MM.1S (cell line): Measurements from ENCODE around the gene SLC6A3.

Experiments
- DNase-seq: peaks from one replicate; pipeline ENCODE4 v3.0.0-alpha.2; 2015
- H2AFZ ChIP-seq: fragments of 300-600 bp; sonication (generic); 2 replicates; pipeline ENCODE4 v1.6.0; 2016; ENCODE audit warnings: antibody characterized with exemption, low read length
- H3F3A ChIP-seq: fragments of 300-600 bp; sonication (generic); 2 replicates; pipeline ENCODE4 v1.6.1; 2016; ENCODE audit warnings: mild to moderate bottlenecking, antibody characterized with exemption, low read length, moderate library complexity, mixed read lengths; ENCODE audit not compliant: insufficient read depth
- H3K27ac ChIP-seq: fragments of 300-600 bp; sonication (generic); 2 replicates; pipeline ENCODE4 v1.5.1; 2016; ENCODE audit warnings: mild to moderate bottlenecking, low read length
- H3K27me3 ChIP-seq: fragments of 300-600 bp; sonication (generic); replicated peaks from 2 replicates; pipeline ENCODE4 v1.6.0; 2016; ENCODE audit warnings: low read length; ENCODE audit not compliant: insufficient read depth
- H3K36me3 ChIP-seq: fragments of 300-600 bp; sonication (generic); replicated peaks from 2 replicates; pipeline ENCODE4 v1.6.1; 2016; ENCODE audit warnings: mild to moderate bottlenecking, low read length, mixed read lengths; ENCODE audit not compliant: insufficient read depth
- H3K4me1 ChIP-seq: fragments of 300-600 bp; sonication (generic); 2 replicates; pipeline ENCODE4 v1.6.1; 2016; ENCODE audit warnings: low read length, mixed read lengths
- H3K4me2 ChIP-seq: fragments of 300-600 bp; sonication (generic); 2 replicates; pipeline ENCODE4 v1.6.0; 2016; ENCODE audit warnings: low read depth, low read length
- H3K4me3 ChIP-seq: fragments of 300-600 bp; sonication (generic); 2 replicates; pipeline ENCODE4 v1.5.1; 2016; ENCODE audit warnings: low read length, mixed read lengths
- H3K79me2 ChIP-seq: fragments of 300-600 bp; sonication (generic); 2 replicates; pipeline ENCODE4 v1.6.1; 2016; ENCODE audit warnings: mixed run types, low read length, mixed read lengths
- H3K9ac ChIP-seq: fragments of 300-600 bp; sonication (generic); 2 replicates; pipeline ENCODE4 v1.6.1; 2016; ENCODE audit warnings: low read length, mixed read lengths
- H3K9me2 ChIP-seq: fragments of 300-600 bp; sonication (generic); replicated peaks from 2 replicates; pipeline ENCODE4 v1.6.1; 2016; ENCODE audit warnings: mild to moderate bottlenecking, low read length, mixed read lengths; ENCODE audit not compliant: insufficient read depth
- H3K9me3 ChIP-seq: fragments of 300-600 bp; sonication (generic); replicated peaks from 2 replicates; pipeline ENCODE4 v1.6.1; 2016; ENCODE audit warnings: mild to moderate bottlenecking, low read length, mixed read lengths; ENCODE audit not compliant: insufficient read depth
- H4K20me1 ChIP-seq: fragments of 300-600 bp; sonication (generic); 2 replicates; pipeline ENCODE4 v1.6.1; 2016; ENCODE audit warnings: mild to moderate bottlenecking, low read length, moderate library complexity, mixed read lengths; ENCODE audit not compliant: insufficient read depth
- CTCF ChIP-seq: fragments of 300-600 bp; sonication (generic); IDR thresholded peaks from 2 replicates; pipeline ENCODE4 v1.5.1; 2016; ENCODE audit warnings: antibody characterized with exemption, low read length, mixed read lengths
- EZH2 ChIP-seq: fragments of 300-600 bp; sonication (generic); optimal IDR thresholded peaks from 2 replicates; pipeline ENCODE3; 2017; ENCODE audit warnings: low read depth, mild to moderate bottlenecking, antibody characterized with exemption, low read length, mixed read lengths
- EZH2phosphoT487 ChIP-seq: fragments of 300-600 bp; sonication (generic); IDR thresholded peaks from 2 replicates; pipeline ENCODE4 v1.6.1; 2018; ENCODE audit warnings: antibody characterized with exemption, low read length

The SLC6A3 gene

GRCh38 chr5:1487079-1487764, 42.0 kb upstream of the SLC6A3 start:
- no peaks in the 10 kb centered on the region for H4K20me1 ChIP-seq
- no peak overlapping the region for H3K4me2 ChIP-seq
- no peak overlapping the region for H3K27ac ChIP-seq
- peaks cover 27% of the 10 kb centered on the region for H3F3A ChIP-seq
- H3K9me3 ChIP-seq: no peaks in the 10 kb centered on the region
- H3K9ac ChIP-seq: no peak overlapping the region
- no peaks in the 10 kb centered on the region for H3K9me2 ChIP-seq
- TF ChIP-seq EZH2phosphoT487 (no peak), CTCF (no peak), EZH2 (no peak)
- H3K4me3 ChIP-seq: no peak overlapping the region
- H3K79me2 ChIP-seq: peaks cover 77% of the 10 kb centered on the region
- DNase-seq: no peak
- no peak overlapping the region for H2AFZ ChIP-seq
- peaks cover 12% of the 10 kb centered on the region; the same call in 1 of the 2 replicates for H3K36me3 ChIP-seq
- H3K27me3 ChIP-seq: no peaks in the 10 kb centered on the region
- H3K4me1 ChIP-seq: peaks cover 35% of the 10 kb centered on the region

- Histone ChIP-seq H3K9me3 (no peaks in the 10 kb centered on the region), H4K20me1 (no peaks in the 10 kb centered on the region), H3K9me2 (no peaks in the 10 kb centered on the region), H3K27ac (no peak overlapping the region), H3K4me1 (peaks cover 32% of the 10 kb centered on the region), H3K9ac (no peak overlapping the region), H3K79me2 (peaks cover 68% of the 10 kb centered on the region), H3K36me3 (0 out of 2 replicates have a peak, but pooled peaks cover 7% of the 10 kb centered on the region), H3F3A (peaks cover 27% of the 10 kb centered on the region), H3K4me2 (no peak overlapping the region), H3K4me3 (no peak overlapping the region), H2AFZ (no peak overlapping the region), H3K27me3 (no peaks in the 10 kb centered on the region)
- no peak for DNase-seq
- TF ChIP-seq CTCF (no peak), EZH2phosphoT487 (no peak), EZH2 (no peak)
Measured at GRCh38 chr5:1486271-1486670, 41.0 kb upstream of the SLC6A3 start.

GRCh38 chr5:1485579-1486118, 40.4 kb upstream of the SLC6A3 start:
- TF ChIP-seq EZH2phosphoT487 (no peak), EZH2 (no peak), CTCF (no peak)
- H3K4me1 ChIP-seq: peaks cover 25% of the 10 kb centered on the region
- H3K9ac ChIP-seq: no peak overlapping the region
- H3K27ac ChIP-seq: no peak overlapping the region
- no peaks in the 10 kb centered on the region for H3K27me3 ChIP-seq
- 0 out of 2 replicates have a peak, but pooled peaks cover 7% of the 10 kb centered on the region for H3K36me3 ChIP-seq
- H3F3A ChIP-seq: peaks cover 22% of the 10 kb centered on the region
- no peak overlapping the region for H3K4me3 ChIP-seq
- no peaks in the 10 kb centered on the region for H4K20me1 ChIP-seq
- DNase-seq: no peak
- no peaks in the 10 kb centered on the region for H3K9me2 ChIP-seq
- H3K79me2 ChIP-seq: peaks cover 62% of the 10 kb centered on the region
- H3K4me2 ChIP-seq: no peak overlapping the region
- H3K9me3 ChIP-seq: no peaks in the 10 kb centered on the region
- no peak overlapping the region for H2AFZ ChIP-seq
